ENCODE results near the gene RITA1. TPM values are rescaled to one million over a fixed set of nuclear protein-coding genes. Genes with fewer than 3 reads are reported as not detected.
A peak's percentile ranks its signal among the peaks of the same experiment; 100 is the strongest.

The RITA1 gene
- total RNA-seq, 6 experiments from 2014 or later: 11.1 to 33.0 (median 22.3) TPM

DNA sequence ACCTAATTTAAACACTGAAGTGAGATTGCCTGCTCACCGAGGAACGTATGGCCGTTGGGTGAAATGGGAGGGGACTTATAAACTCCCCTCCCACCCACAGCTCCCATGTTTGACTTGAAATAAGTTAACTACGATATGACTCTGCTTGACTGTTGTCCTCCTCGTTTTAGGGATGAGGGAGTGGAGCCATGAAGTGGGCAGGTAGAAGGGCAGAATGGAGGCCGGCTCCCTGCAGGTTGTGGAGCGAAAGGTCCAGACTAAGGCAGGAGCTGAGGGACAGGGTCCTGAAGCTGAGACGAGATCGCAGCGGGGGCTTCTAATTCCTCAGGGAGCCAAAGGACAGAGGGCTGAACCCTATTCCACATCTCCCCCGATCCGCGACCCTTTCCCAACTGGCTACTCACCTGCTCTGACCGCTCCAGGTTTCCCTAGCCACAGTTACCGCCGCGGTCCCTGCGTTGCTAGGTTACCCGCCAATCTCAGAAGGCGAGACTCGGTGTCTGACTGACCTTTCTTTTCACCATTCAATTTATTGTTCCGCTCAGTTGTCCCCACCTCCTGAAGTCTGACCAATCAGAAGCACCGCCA lies 35.2 kb downstream of the RITA1 start:
- Histone ChIP-seq H3K27me3 (no peaks in the 10 kb centered on the region), H3K36me3 (no peaks in the 10 kb centered on the region), H3K9me3 (no peaks in the 10 kb centered on the region), H3K27ac (no peak overlapping the region), H3K4me1 (peaks cover 0 to 27% (median 5%) of the 10 kb centered on the region in 4 donors), H3K4me3 (peak overlapping the region; percentile 34 to 49 (median 35))
- TF ChIP-seq, protein P1, sequence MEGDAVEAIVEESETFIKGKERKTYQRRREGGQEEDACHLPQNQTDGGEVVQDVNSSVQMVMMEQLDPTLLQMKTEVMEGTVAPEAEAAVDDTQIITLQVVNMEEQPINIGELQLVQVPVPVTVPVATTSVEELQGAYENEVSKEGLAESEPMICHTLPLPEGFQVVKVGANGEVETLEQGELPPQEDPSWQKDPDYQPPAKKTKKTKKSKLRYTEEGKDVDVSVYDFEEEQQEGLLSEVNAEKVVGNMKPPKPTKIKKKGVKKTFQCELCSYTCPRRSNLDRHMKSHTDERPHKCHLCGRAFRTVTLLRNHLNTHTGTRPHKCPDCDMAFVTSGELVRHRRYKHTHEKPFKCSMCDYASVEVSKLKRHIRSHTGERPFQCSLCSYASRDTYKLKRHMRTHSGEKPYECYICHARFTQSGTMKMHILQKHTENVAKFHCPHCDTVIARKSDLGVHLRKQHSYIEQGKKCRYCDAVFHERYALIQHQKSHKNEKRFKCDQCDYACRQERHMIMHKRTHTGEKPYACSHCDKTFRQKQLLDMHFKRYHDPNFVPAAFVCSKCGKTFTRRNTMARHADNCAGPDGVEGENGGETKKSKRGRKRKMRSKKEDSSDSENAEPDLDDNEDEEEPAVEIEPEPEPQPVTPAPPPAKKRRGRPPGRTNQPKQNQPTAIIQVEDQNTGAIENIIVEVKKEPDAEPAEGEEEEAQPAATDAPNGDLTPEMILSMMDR (IDR thresholded peaks at IDR 0.05): no peak
- TF ChIP-seq POLR2A (IDR thresholded peaks at IDR 0.05): no peak
- 3% methylated on average over 22 of the region's 23 CpGs for WGBS (ENCODE audit: insufficient coverage, low coverage, low lambda C conversion rate, missing lambda C conversion rate)
- ATAC-seq (no peak), DNase-seq (no peak)
- intact Hi-C loops (cut with DNase I): no loop called here

DNA sequence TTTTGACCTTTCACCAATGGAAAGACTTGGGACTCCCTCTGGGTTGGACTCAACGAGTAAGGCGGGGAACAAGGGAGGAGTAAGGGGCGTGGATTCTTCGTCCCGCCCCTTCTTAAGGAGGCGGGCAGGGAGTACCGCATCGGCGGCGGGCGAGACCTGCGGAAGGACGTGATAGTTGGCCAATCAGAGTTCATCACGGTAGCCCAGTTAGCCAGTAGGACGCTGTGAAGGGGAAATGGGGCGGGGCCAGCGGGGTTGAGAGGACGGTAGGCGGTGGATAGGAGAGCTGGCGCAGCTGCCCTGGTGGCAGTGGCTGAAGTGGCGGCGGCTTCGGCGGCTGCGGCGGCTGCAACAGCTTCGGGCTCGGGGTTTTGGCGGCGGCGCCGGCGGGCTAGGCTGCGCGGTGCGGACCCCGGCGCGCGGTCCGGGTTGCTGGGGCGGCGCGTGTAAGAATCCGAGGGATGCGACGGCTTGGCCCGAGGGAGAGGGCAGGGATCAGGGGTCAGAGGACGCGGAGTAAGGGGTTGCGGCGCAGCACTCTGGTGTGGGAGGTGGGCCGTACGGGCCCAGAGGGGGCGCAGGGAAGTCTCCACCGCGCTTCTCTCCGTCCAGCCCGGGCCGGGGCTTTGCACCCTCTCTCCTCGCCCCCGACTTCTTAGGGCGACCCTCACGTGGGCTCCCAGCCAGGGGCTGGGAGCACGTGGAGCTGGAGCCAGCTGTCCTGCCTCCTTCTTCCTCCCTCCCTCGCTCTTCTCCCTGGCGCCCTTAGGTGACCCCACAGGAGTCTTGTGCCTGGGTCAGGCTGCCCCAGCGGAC lies 35.9 kb downstream of the RITA1 start, which contains the start of gene TPCN1:
TSS of gene TPCN1 (plus strand) at position 284 of the 816 bp plus-strand sequence. CDS start 5,389 bp downstream, outside the sequence.
- peaks cover 0 to 27% (median 5%) of the 10 kb centered on the region in 4 donors for H3K4me1 ChIP-seq
- intact Hi-C loops (cut with DNase I): no loop called here
- DNase-seq (peak; percentile 99 to 100 (median 100)), ATAC-seq (peak; percentile 90 to 96 (median 92))
- H3K4me3 ChIP-seq: peak within 1 kb of the TSS; percentile 59 to 93 (median 79)
- peak; percentile 100 for TF ChIP-seq POLR2A (IDR thresholded peaks at IDR 0.05)
- TF ChIP-seq, protein P1 (IDR thresholded peaks at IDR 0.05): no peak
- under 1% methylated on average over 23 of the region's 68 CpGs for WGBS (ENCODE audit: insufficient coverage, low coverage, low lambda C conversion rate, missing lambda C conversion rate)
- no peaks in the 10 kb centered on the region for H3K9me3 ChIP-seq
- no peaks in the 10 kb centered on the region for H3K36me3 ChIP-seq
- no peaks in the 10 kb centered on the region for H3K27me3 ChIP-seq
- H3K27ac ChIP-seq: peak within 1 kb of the TSS; percentile 78 to 94 (median 90)

DNA sequence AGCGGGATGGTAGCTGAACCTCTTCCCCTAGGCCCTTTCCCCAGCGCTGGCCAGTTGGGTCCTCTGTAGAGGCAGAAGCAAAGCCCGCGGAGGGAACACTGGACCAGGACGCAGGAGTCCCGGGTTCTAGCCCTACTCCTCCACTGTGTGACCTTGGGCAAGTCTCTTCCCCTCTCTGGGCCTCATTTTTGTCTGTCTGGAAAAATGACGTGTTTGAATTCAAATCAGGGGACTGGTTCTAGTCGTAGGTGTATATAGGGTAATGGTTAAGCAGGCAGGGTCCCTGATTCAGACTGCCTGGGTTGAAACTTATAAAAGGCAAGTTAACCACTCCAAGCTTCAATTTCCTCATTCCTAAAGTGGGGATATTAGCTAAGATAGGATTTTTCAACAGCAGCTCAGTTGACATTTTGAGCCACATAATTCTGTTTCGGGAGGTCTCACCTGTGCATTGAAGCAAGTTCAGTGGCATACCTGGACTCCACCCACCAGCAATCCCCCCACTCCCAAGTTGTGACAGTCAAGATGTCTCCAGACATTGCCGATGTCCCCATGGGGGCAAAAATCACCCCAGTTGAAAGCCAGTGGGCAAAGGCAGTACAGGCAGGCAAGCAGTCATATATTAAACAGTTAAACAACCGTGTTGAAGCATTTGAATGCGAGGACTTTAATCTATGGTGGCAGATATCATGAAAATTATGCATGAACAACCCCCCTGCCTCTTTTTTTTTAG lies 36.6 kb downstream of the RITA1 start:
- H3K36me3 ChIP-seq: peaks cover 0 to 2% (median 0%) of the 10 kb centered on the region in 4 donors
- ATAC-seq (no peak), DNase-seq (no peak)
- H3K27ac ChIP-seq: peak overlapping the region; percentile 78 to 94 (median 90)
- no peaks in the 10 kb centered on the region for H3K9me3 ChIP-seq
- peaks cover 0 to 31% (median 5%) of the 10 kb centered on the region in 4 donors for H3K4me1 ChIP-seq
- intact Hi-C loops (cut with DNase I): no loop called here
- WGBS (ENCODE audit: insufficient coverage, low coverage, low lambda C conversion rate, missing lambda C conversion rate): 4% methylated on average over 10 of the region's 12 CpGs
- H3K27me3 ChIP-seq: no peaks in the 10 kb centered on the region
- TF ChIP-seq, protein P1 (IDR thresholded peaks at IDR 0.05): no peak
- no peak for TF ChIP-seq POLR2A (IDR thresholded peaks at IDR 0.05)
- peak overlapping the region; percentile 59 to 93 (median 79) for H3K4me3 ChIP-seq

DNA sequence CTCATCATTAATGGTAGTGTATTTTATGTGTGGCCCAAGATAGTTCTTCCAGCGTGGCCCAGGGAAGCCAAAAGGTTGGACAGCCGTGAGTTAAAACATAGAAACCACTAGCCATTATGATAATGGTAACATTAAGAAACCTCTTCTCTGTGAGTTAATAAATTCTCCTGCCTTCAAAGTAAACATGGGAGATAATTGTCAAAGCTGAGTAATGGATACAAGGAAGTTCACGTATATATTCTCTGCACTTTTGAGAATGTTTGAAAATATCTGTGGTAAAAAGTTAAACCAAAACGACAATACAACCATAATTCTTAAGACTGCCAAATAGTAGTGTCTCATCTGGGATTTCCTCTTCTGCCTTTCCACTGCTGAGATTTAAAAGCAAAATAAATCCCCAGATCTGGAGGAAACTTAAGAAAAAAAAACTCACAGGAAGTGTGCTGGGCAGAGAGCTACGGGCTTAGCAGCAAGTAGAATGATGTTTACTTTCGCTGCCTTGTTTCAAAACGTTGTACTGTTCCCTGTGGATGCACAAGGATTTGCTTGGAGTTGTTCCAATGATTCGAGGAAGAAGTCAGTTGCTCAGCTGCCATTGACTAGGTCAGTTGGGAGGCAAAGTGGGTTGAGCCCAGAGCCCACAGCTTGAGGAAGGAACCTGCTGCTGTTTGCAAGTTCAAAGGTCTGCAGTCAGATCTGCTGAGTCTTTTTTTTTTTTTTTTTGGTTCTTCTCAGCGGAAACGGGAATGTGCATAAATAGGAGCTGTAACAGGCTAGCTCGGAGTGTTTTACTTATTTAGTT lies 37.4 kb downstream of the RITA1 start:
- peaks cover 0 to 9% (median 2%) of the 10 kb centered on the region in 4 donors for H3K36me3 ChIP-seq
- H3K9me3 ChIP-seq: no peaks in the 10 kb centered on the region
- DNase-seq: peak; percentile 67 to 85 (median 84)
- TF ChIP-seq POLR2A (IDR thresholded peaks at IDR 0.05): peak; percentile 46
- TF ChIP-seq, protein P1 (IDR thresholded peaks at IDR 0.05): no peak
- ATAC-seq: peak; percentile 30 to 60 (median 42)
- H3K4me1 ChIP-seq: peaks cover 0 to 38% (median 5%) of the 10 kb centered on the region in 4 donors
- intact Hi-C loops (cut with DNase I): no loop called here
- WGBS (ENCODE audit: insufficient coverage, low coverage, low lambda C conversion rate, missing lambda C conversion rate): 5% methylated on average over 11 of the region's 11 CpGs
- no peaks in the 10 kb centered on the region for H3K27me3 ChIP-seq
- peak overlapping the region; percentile 59 to 93 (median 79) for H3K4me3 ChIP-seq
- H3K27ac ChIP-seq: peak overlapping the region; percentile 78 to 94 (median 90)

Data from right lobe of liver (tissue), 6 donors.